ENCODE data around the gene OTP.

Gene OTP

DNA sequence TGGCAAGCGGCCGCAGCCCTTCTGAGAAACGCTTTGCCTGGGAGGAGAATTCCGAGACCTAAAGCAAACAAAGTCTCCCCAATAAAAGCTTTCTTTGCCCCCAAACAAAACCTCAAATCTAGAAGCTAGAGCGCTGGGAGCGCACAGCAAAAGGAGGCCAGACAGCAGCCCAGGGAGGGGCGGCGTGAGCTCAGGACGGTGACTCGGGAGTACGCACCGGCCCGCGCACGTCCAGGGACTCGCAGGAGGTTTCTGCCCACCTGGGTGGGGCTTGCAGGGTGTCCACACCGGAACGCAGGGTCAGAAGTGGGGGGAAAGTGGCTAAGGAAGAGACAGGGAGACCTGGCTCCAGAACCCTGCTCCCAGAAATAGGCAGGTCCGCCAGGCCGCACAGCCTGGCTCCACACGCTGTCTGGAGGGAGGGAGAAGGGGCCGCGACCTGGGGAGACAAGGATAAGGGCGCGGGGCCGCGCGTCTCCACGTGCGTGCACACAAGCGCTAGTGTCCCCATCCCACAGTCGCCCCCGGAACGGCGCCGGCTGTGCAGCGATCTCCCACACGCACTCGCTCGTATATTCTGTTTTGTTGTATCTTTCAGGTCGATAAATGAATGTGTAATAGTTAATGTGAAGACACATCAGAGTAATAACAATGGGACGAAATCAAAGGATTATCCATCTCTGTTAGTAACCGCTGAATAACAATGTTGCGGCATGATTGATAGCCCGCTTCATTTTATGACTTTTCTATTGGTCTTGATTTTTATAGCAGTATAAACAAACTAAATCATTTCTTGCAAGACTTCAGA is 2.3 kb upstream of the OTP start:
- no peak for DNase-seq (ENCODE audit: low read depth in 3 of 3)

DNA sequence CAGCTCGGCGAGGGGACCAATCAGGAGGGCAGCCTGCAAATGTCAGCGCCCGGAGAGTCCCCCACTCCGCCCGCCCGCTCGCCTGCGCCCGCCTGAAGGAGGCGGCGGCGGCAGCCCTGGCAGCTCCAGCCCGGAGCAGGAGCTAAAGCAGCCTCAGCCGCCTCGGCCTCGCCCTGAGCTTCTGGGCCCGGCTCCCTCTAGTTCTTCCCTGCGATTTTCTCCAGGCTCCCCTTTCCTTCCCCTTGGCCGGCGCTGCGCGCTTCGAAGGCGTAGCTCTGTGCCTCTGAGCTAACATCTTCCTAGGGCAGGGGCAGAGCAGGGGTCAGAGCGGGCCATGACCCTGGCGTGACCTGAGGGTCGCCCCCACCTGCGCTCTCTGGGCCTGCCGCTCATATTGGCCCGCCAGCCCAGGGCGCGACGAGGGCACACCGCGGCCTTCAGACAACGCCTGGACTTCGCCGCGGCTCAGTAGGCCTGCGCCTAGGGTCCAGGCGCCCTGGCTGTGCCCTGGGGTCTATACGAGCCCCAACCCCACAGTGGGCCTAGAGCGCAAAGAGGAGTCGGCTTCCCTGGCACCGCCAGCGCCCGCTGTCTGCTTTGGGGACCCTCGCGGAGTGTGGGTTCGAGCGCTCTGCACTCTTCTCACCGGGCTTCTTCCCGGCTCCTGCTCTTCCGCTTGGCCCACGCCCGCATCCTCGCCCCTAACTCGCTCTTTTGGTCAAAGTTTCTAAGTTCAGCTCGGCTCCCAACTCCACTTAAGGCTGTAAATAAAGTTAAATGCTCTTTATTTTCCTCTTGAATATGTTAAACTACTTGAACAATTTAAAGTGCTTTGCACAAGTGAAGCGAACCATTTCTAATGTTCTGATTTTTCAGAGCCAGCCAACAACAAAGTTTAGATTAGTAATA is 504 bp upstream of the OTP start:
- DNase-seq (ENCODE audit: low read depth in 3 of 3), result no peak

DNA sequence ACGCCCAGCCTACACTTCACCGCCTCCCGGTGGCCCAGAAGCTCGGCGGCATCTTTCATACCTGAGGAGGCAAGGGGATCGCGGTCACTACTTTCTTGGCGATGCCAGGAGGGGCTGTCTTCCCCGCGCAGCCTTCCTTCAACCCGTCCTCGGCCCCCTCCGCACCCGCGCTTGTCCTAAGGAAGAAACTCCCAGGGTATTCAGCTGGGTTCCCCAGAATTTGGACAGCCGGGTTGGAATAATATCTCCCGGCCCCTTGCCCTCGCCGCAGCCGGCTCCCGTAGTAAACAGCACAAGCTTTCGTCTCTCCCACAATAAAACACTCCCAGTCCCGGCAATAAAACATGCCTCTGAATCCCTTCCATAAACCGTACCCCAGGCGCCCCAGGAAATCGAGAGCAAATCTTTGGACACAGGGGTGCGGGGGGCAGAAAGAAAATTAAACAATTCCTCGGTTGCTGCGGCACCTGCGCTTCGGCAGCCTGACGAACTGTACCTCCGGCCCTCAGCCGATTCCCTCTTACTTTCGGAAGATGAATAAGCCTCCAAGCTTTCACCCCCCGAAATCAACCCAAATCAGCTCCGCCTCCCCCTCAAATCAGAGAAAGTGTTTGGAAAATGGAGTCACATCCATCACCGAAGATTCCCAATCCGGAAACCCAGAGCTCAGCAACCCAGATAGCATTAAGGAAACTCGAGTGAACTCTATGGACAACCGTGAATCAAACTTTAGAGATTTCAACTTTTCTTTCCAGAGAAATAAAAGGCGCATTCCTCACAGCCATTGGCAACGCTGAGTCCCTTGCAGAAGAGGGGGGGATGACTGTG is 1.1 kb downstream of the OTP start:
- no peak for DNase-seq (ENCODE audit: low read depth in 3 of 3)

DNA sequence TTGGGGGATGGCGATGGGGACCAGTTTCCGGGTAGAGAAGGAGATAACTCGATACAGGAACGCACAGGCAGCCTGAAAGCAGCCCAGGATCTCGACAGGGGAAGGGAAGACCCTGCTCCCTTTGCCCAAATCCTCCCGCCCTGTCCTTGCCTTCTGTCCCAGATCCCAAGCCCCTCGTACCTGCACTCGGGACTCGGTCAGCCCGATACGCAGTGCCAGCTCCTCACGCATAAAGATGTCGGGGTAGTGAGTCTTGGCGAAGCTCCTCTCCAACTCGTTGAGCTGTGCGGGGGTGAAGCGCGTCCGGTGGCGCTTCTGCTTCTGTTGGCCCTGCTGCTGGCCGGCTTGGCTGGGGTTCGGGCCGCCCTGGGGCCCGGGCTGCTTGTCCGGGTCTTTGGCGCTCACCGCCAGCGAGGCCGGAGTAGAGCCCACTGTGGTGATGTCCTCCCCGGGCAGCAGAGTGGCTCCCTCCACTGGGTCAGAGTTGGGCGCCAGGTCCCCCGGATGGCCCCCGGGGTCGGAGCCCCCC is 1.8 kb downstream of the OTP start:
- DNase-seq (ENCODE audit: low read depth in 3 of 3), result no peak

DNA sequence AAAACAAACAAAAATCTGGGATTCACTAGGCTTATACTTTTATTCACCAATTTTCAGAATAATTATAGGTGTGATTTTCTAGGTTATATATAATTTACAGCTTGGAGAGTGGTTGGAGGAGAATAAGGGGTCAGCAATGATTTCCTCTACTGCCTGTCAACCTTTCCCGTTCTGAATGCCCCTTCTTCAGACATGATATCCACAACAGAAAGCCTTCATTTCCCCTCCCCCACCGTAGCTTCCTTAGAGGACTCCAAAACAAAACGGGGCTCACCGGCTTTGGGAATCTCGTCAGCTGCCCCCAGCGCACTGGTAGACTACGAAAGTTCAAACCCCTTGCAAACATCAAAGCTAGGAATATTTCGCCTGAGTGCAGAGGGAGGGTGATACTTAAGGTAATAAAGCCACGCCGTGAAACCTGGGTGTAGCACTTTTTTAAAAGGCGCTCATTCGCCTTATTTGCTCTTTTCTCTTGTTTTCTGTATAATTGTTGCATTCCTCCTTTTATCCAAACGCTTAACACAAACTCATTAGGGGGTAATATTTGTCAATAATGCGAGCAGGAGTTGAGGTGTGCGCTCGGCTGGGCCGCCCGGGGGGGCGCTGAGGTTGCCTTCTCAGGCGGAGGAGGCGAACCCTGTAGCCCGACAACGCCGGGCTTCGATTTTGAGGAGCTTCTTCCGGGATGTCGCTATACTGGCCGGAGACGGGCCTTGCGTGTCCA is 2.4 kb downstream of the OTP start:
- DNase-seq (ENCODE audit: low read depth in 3 of 3), result no peak

DNA sequence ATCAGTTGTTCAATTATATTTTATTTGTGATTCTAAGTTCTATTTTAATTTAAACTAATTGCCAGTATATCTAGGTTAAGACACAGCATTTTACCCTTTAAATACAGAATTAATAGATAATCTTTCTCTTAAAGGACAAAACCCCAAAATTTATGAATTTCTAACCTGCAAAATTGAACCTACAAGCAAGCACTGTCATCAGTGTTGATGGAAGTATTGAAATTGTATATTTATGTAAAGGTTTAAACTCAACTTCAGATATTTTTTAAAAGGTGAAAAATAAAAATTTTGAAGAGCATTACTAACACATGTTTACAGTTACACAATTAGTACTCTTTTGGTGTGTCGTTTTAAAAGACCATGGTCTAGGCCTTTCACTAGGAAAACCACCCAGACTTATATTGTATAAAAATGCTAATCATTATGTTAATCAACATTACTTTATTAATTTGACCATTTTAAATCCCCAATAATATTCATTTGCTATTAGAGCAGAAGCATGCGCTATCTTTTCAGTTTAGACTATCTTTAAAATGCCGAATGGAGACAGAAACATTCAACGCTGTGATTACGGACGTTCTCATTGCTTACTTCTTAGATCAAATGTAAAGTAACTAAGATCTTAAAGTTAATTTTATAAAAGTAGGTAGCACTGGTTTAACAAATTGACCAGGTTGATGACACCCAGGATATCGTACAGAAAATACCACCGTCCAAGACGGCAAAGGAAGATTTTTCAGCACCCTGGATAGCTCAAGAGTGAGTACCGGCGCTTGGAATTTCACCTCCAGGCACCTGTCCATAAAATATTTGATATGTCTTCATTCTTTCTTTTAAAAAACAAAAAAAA is 3.2 kb downstream of the OTP start:
- no peak for DNase-seq (ENCODE audit: low read depth in 3 of 3)

DNA sequence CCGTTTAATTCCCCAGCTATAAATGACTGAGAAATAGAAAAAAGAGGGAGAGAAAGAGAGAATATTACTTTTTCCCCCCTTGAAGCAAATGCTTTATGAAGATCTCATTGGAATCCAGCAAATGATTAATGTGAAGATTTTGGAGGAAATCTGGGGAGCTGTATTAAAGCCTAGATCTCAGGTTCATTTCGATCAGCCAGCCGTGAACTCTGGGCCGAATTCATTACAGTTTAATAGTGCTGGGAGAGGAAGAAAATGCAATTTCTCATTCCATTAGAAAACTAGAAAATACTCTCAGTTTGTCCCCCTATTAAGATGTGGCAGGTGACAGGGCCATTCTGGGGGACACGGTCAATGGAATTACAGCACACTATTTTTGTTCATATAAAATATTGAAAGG is 4.8 kb downstream of the OTP start:
- no peak for DNase-seq (ENCODE audit: low read depth in 3 of 3)

DNA sequence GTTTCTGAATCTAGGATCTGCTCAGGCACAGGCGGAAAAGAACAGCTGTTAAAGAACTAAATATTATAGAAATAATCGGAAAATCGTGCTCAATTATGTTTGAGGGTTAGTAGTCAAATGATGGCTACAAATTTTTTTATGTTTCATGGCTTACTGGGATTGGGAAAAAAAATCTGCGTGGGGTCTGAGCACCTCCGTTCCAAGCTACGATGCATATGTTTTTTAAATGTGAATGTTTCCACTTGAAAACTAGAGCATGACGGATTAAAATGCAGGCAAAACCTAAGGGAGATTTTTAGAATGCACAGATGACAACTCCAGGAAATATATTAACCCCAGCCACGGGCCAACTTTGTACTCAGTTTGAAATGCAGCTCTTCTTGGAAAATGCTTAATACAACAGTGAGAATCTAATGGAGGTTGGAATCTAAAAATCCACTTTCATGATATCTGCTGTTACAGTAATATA is 5.3 kb downstream of the OTP start:
- DNase-seq (ENCODE audit: low read depth in 3 of 3), result no peak

DNA sequence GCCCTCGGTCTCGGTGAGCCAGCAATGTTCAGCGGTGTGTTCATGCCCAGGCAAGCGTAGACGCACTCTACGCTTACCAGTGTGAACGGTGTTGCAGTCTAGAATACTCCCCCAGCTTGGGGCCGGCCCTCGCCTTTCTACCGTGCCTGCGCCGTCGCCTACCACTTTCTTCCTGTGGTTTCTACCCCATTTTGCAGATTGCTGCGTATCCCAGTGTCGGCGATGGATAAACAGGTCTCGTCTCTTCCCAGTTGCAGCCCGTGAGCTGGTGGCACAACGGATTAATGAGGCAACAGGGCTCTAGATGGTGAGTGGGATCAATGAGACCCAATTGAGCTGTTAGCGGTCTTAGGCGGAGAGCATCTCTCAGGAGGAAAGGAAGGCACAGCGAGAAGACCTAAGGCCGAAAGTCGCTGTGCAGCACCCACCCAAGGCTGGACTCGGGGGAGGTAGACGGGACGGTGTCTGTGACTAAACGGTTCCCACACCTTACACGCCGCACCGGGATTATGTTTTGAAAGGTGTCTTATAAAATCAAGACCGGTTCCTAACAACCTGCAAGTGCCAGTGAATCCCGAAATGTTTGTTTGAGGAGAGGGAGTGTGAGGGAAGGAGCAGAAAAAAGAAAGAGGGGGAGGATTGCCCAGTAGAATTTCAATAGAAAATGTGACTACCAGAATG is 5.8 kb downstream of the OTP start:
- no peak for DNase-seq (ENCODE audit: low read depth in 3 of 3)

DNA sequence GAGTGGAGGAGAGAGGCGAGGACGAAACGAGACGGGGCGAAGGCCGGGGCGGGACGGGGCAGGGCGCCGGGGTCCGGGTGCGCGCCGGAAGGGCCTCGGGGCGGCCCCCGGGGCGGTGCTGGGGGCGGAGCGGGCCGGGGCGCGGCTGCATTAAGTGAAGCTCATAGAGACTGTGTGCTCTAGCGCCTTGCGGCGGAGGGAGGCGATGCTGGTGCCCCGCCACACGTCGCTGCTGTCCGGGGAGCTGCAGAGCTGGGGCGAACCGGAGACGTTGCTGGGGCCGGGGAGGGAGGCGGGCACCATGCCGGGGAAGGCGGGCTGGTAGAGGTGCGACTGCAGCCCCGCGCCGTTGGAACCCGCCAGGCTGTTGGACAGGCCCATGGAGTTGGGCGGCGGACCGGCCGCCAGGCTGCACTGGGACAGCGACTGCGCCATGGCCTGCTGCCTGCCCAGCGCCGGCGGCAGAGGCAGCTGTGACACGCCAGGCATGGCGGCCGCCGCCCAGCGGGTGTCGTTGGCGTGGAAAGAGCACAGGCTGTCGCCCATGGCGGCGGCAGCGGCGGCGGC is 8.3 kb downstream of the OTP start:
- DNase-seq (ENCODE audit: low read depth in 3 of 3), result no peak

DNA sequence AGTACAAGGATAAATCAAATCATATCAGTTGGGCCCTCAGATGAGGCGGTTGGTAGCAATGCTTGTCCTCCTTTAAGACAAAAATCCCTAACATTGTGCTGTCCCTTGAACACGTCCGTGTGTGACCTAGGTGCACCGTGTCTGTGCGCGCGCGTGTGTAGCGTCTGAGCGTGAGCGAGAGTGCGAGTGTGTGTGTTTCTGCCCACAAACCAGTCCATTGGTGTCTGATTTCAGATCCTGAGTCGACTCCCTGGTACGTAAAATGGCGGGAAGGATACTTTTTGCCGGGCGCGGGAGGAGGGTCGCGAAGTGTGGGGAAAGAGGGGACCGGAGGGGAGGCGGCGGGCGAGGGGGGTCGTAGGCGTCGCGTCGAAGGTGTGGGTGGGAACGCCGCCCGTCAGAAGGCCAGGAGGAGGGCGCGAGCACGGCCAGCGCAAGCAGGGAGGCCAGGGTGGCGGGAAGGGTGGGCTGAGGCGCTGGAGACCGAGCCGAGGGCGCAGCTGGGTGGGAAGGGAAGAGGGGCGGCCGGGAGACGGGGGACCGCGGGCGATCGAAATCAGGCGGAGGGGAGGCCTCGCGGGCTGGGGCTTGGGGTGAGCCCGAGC is 8.9 kb downstream of the OTP start:
- DNase-seq (ENCODE audit: low read depth in 3 of 3), result no peak

DNA sequence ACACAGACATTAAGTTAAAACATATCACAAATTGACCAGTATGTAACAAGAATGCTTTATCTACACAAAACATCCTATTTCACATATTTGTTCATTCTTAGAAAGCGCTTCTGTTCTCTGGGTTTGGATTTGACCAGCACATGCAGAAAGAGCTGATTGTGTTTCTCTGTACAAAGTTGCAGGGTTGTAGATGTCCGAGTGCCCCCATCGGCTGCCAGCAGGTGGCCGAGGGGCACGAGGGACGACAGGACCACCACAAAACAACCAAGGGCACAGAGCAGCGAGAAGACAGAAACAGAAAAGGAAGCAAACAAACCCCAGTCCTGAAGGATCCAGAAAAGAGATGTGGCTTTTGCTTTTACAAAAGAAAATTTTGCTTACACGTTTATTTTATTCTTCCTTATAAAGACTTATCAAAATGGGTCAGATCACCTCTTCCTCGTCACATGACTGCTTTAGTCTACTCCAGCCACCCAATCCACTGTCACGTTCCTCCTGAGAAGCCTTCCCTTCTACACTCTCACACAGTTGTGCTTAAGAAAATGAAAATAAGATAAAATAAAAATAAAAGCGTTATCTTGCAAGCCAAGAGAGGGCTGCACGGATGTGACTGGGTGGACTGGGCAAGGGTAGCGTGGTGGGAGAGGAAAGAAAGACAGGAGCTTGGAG is 9.5 kb downstream of the OTP start:
- DNase-seq (ENCODE audit: low read depth in 3 of 3), result no peak

DNA sequence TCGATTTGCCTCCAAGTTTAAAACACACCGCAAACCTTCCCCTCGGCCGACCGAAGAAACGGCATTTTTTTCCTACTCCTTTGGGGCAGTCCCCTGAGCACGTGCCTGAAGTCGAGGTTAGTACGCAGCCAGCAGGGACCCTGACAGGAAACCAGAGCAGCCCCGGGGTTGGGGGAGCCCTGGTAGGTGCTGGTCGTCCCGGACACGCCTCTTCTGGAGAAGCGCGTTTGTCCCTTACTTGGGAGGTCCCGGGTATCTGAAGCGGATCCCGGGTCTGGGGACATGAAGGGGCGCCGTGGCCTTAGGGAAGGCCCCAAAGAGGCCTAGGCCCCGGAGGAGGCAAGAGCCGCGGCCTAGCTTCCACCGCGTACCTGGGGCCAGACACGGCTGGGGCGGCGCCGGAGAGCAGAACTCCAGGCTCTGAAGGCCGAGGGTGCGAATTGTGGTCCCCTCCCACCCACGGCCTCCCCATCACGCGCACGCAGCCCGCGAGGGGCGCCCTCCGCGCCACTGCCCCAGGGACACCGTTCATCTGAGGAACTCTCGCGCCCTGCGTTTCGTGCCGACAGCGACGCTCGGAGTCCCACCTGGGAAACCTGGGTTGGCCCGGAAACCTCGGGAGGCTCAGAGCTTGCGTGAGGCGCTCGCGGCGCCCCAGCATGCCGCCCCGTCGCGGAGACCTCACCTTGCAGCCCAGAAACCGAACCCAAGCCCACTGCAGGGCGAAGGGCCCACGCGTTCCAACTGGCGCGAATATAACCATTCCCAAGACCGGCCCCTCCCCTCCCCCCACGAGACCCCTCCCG is 10.4 kb downstream of the OTP start:
- no peak for DNase-seq (ENCODE audit: low read depth in 3 of 3)

DNA sequence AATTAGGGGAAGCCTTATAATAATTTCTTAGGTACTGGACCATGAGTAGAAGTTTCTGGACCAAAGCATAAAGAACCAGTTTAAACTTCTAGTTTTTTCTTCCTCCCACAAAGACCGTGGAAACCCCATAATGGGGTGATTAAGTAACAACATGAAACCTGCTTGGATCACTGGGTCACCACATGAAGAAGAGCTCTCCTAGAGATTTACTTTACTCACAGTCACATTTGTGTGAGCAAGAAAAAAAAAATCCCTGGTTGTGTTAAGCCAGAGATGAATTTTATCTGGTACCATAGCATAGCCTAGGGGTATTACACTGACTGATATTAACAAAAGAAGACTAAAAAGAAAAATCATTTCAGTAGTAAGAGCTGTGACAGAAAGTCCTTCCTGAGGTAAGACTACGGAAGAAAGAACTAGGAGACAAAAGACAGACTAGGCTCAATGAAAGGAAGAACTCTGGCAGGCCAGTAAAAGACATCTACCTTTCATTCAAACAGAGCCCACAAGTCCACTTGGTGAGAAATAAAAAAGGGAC is 15.2 kb downstream of the OTP start:
- no peak for DNase-seq (ENCODE audit: low read depth in 3 of 3)

DNA sequence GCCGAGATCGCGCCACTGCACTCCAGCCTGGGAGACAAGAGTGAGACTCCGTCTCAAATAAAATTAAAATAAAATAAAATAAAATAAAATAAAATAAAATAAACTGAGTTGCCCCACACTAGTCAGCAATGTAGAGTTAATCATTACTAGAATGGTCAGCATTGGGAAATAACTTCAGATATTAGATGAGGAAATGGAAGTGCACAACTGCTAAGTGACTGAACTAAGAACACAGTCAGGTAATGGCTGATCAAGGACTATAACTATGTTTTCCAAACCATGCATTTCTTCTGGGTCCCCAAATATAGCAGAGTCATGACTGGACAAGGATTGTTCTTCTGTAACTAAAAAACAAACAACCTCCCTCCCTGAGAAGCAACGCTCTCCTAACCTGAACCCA is 17.1 kb downstream of the OTP start:
- no peak for DNase-seq (ENCODE audit: low read depth in 3 of 3)

DNA sequence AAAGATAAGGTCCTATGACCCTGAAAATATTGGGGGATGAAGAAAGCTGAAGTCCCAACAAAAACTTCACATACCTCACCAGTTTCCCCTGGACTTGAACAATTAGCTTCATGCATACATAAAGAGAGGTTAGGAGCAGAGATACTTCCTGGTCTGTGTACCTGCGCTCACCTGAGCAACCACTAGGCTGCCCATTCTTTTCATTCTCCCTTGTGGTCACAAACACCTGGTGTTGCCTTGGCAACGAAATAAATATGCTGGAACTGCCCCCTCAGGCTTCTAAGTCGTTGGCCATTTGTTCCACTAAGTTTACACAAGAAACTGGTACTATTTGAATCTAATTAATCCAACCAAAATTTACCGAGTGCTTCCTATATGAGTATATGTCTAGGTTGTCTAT is 18.1 kb downstream of the OTP start:
- DNase-seq (ENCODE audit: low read depth in 3 of 3), result no peak

DNA sequence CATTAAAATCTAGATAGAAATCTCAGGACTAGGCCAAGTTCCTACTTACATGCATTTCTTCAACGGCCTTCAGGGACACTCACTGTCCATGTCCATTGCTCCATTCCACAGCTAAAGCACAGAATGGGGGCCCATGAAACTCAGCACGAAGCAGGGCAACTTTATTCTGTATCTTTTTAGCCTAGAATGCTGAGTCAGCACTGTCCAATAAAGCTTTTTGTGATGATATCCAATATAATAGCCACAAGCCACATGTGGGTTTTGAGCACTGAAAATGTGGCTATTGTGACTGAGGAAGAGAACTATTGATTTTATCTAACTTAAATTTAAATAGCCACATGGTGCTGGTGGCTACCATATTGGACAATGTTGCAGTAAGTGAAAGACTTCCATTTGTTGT is 21.6 kb downstream of the OTP start:
- DNase-seq (ENCODE audit: low read depth in 3 of 3), result no peak
